KMS-11 (cell line): Measurements from ENCODE around the gene MC3R.

Source experiments
- H2AFZ ChIP-seq: fragments of 200-600 bp; sonication (generic); 2 replicates; pipeline ENCODE4 v1.6.1; 2016; ENCODE audit warnings: antibody characterized with exemption, mixed run types, low read depth
- H3K27ac ChIP-seq: fragments of 200-600 bp; sonication (generic); 2 replicates; pipeline ENCODE4 v1.6.1; 2016; ENCODE audit warnings: mild to moderate bottlenecking, mixed run types
- H3K27me3 ChIP-seq: fragments of 200-600 bp; sonication (generic); 2 replicates; pipeline ENCODE4 v1.6.1; 2017; ENCODE audit warnings: mild to moderate bottlenecking, low read depth, mixed run types, moderate library complexity; ENCODE audit not compliant: insufficient read depth
- H3K36me3 ChIP-seq: fragments of 200-600 bp; sonication (generic); 2 replicates; pipeline ENCODE4 v1.6.1; 2017; ENCODE audit warnings: mild to moderate bottlenecking, mixed run types; ENCODE audit not compliant: insufficient read depth
- H3K4me1 ChIP-seq: fragments of 200-600 bp; sonication (generic); 2 replicates; pipeline ENCODE4 v1.6.1; 2016; ENCODE audit warnings: mild to moderate bottlenecking, low read depth, mixed run types; ENCODE audit not compliant: poor library complexity, severe bottlenecking
- H3K4me2 ChIP-seq: fragments of 200-600 bp; sonication (generic); 2 replicates; pipeline ENCODE4 v1.7.0; 2016; ENCODE audit warnings: mild to moderate bottlenecking, mixed run types
- H3K4me3 ChIP-seq: fragments of 200-600 bp; sonication (generic); IDR thresholded peaks from 2 replicates; pipeline ENCODE4 v1.6.1; 2017; ENCODE audit warnings: low read depth, low read length, mixed read lengths; ENCODE audit not compliant: insufficient read depth
- H3K79me2 ChIP-seq: fragments of 200-600 bp; sonication (generic); 2 replicates; pipeline ENCODE4 v1.6.1; 2016; ENCODE audit warnings: low read depth, mixed run types; ENCODE audit not compliant: insufficient read depth
- H3K9ac ChIP-seq: fragments of 200-600 bp; sonication (generic); 2 replicates; pipeline ENCODE4 v1.6.1; 2016; ENCODE audit warnings: mild to moderate bottlenecking, mixed run types
- H4K20me1 ChIP-seq: fragments of 200-600 bp; sonication (generic); 2 replicates; pipeline ENCODE4 v1.6.1; 2016; ENCODE audit warnings: mild to moderate bottlenecking, mixed run types; ENCODE audit not compliant: insufficient read depth
- CTCF ChIP-seq: fragments of 200-600 bp; sonication (generic); conservative IDR thresholded peaks from 2 replicates; pipeline ENCODE4 v1.6.1; 2017; ENCODE audit warnings: low read depth, mild to moderate bottlenecking, antibody characterized with exemption, low read length, moderate library complexity, mixed read lengths

Gene MC3R

GRCh38 chr20:56205346-56205745, 43.2 kb upstream of the MC3R start:
- Histone ChIP-seq H3K4me1 (no peaks in the 10 kb centered on the region), H3K9ac (no peak overlapping the region), H3K4me3 (no peak overlapping the region), H3K27me3 (no peaks in the 10 kb centered on the region), H3K4me2 (no peak overlapping the region), H3K79me2 (no peaks in the 10 kb centered on the region), H4K20me1 (no peaks in the 10 kb centered on the region), H2AFZ (no peak overlapping the region), H3K36me3 (no peaks in the 10 kb centered on the region), H3K27ac (no peak overlapping the region)
- TF ChIP-seq CTCF: no peak

DNA sequence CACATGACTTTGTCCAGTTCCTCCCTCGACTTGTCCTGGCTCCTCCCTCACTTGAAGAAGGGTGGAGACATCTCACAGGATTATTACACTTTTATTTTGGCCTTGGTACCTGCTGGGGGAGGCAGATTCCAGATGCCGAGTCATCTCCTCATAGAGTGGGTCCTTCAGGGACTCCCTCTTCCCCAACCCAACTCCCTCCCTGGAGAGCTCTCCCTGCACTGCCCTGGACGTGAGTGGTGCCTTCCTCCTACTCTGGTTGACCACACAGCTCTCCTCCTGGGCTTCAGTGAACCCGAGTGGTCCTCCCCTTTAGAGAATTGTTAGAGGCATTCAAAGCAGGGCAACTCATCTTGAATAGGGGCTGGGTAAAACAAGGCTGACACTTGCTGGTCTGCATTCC, 40.9 kb upstream of the MC3R start:
- Histone ChIP-seq H3K27me3 (no peaks in the 10 kb centered on the region), H3K36me3 (no peaks in the 10 kb centered on the region), H3K79me2 (no peaks in the 10 kb centered on the region), H4K20me1 (no peaks in the 10 kb centered on the region), H2AFZ (no peak overlapping the region), H3K27ac (no peak overlapping the region), H3K4me1 (no peaks in the 10 kb centered on the region), H3K4me2 (no peak overlapping the region), H3K9ac (no peak overlapping the region), H3K4me3 (no peak overlapping the region)
- TF ChIP-seq CTCF: no peak

DNA sequence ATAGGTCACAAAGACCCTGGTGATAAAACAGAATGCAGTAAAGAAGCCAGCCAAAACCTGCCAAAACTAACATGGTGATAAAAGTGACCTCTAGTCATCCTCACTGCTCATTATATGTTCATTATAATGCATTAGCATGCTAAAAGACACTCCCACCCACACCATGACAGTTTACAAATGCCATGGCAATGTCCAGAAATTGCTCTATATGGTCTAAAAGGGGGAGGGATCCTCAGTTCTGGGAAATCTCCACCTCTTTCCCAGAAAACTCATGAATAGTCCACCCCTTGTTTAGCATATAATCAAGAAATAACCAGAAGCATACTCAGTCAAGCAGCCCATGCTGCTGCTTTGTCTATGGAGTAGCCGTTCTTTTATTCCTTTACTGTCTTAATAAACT, 40.4 kb upstream of the MC3R start:
- Histone ChIP-seq H3K4me3 (no peak overlapping the region), H3K36me3 (no peaks in the 10 kb centered on the region), H3K4me1 (no peaks in the 10 kb centered on the region), H2AFZ (no peak overlapping the region), H3K4me2 (no peak overlapping the region), H3K27ac (no peak overlapping the region), H4K20me1 (no peaks in the 10 kb centered on the region), H3K79me2 (no peaks in the 10 kb centered on the region), H3K27me3 (no peaks in the 10 kb centered on the region), H3K9ac (no peak overlapping the region)
- TF ChIP-seq CTCF: no peak

DNA sequence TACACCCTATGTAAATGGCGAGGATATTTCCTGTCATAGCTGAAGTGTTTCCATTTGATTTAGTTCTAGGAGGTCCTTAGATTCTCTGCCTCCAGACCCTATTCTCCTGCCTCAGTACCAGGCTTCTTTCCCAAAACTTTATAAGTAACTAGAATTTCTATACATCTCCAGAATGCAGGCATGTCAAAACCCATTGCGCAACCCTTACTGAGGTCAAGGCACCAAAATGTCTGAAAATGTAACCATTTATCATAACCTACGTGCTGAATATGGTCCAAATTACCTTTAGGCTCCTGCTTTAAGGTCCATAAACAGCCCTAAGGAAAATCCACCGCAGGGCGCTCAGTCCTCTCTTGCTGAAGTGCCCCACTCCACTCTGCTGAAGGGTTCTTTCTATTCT, 37.5 kb upstream of the MC3R start:
- no peaks in the 10 kb centered on the region for H4K20me1 ChIP-seq
- H3K4me3 ChIP-seq: no peak overlapping the region
- no peak for TF ChIP-seq CTCF
- no peaks in the 10 kb centered on the region for H3K79me2 ChIP-seq
- H2AFZ ChIP-seq: no peak overlapping the region
- H3K9ac ChIP-seq: no peak overlapping the region
- no peaks in the 10 kb centered on the region for H3K4me1 ChIP-seq
- no peaks in the 10 kb centered on the region for H3K36me3 ChIP-seq
- no peak overlapping the region for H3K4me2 ChIP-seq
- H3K27ac ChIP-seq: no peak overlapping the region
- H3K27me3 ChIP-seq: no peaks in the 10 kb centered on the region

DNA sequence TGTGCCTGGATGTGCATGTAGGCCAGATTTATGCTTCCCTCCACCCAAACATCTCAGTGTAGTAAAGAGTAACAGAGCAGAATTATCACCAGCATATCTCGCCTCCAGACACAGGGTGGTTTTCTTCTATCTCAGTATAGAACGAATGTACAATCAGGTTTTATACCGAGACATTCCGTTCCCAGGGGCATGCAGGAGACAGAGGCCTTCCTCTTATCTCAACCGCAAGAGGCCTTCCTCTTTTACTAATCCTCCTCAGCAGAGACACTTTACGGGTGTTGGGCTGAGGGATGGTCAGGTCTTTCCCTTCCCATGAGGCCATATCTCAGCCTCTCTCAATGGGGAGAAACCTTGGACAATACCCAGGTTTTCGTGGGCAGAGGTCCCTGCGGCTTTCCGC, 36.4 kb upstream of the MC3R start:
- Histone ChIP-seq H3K27ac (no peak overlapping the region), H3K36me3 (no peaks in the 10 kb centered on the region), H3K4me2 (no peak overlapping the region), H3K27me3 (no peaks in the 10 kb centered on the region), H3K4me3 (no peak overlapping the region), H4K20me1 (no peaks in the 10 kb centered on the region), H3K9ac (no peak overlapping the region), H3K79me2 (no peaks in the 10 kb centered on the region), H2AFZ (no peak overlapping the region), H3K4me1 (no peaks in the 10 kb centered on the region)
- TF ChIP-seq CTCF: no peak
